ENCODE results near the gene KBTBD13.
A peak's percentile ranks its signal among the peaks of the same experiment; 100 is the strongest.
"Not testable (repeated sequence)": the region's sequence is repeated elsewhere in the genome, so short reads cannot be mapped to it uniquely, and the experiment has no call there.

KBTBD13 gene

GRCh38 chr15:65069779-65070546 is 6.6 kb upstream of the KBTBD13 start:
- no peak for DNase-seq (ENCODE audit: low spot score)

DNA sequence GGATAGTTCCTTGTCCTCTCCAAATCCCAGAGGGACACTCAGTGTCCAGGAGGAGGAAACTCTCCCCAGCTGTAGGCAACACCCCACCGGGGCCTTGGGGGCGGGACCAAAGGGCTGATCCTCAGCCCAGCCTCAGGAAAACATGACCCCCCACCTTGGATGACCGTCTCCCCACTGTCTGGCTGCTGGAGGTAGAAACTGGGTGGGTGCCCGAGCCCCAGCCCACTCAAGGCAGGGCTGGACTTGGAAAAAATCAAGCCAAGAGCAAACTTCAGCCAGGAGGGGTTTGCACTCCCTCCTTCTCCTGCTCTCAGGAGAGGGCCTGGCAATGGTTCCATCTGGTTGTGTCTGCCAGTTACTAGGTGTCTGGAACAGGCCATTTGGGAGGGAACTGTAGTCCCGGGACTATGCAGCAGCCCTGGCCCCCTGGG is 5.2 kb upstream of the KBTBD13 start:
- no peak for DNase-seq (ENCODE audit: low spot score)

GRCh38 chr15:65072027-65072426 is 4.5 kb upstream of the KBTBD13 start:
- no peak for DNase-seq (ENCODE audit: low spot score)

DNA sequence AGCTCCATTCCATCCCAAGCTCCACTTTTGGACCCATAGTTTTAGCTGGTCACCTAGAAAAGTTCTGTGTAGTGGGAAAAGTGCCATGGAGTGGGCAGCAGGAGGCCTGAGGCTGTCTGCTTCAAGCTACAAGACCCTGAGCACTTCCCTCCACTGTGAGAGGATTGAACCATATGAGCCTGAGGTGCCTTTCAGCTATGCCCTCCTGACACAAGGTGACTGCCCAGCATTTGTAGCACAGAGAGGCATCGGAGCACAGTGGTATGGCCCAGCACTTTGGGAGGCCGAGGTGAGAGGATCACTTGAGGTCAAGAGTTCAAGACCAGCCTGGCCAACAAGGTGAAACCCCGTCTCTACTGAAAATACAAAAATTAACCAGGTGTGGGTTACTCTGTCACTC is 3.9 kb upstream of the KBTBD13 start:
- no peak for DNase-seq (ENCODE audit: low spot score)

GRCh38 chr15:65074946-65075345 is 1.6 kb upstream of the KBTBD13 start:
- not testable (repeated sequence) for DNase-seq (ENCODE audit: low spot score)

DNA sequence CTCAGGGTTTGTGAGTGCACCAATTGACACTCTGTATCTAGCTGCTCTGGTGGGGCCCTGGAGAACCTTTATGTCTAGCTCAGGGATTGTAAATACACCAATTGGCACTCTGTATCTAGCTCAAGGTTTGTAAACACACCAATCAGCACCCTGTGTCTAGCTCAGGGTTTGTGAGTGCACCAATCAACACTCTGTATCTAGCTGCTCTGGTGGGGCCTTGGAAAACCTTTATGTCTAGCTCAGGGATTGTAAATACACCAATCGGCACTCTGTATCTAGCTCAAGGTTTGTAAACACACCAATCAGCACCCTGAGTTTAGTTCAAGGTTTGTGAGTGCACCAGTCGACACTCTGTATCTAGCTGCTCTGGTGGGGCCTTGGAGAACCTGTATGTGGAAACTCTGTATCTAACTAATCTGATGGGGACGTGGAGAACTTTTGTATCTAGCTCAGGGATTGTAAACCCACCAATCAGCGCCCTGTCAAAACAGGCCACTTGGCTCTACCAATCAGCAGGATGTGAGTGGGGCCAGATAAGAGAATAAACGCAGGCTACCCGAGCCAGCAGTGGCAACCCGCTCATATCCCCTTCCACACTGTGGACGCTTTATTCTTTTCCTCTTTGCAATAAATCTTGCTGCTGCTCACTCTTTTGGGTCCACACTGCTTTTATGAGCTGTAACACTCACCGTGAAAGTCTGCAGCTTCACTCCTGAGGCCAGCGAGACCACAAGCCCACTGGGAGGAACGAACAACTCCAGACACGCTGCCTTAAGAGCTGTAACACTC is 745 bp upstream of the KBTBD13 start:
- not testable (repeated sequence) for DNase-seq (ENCODE audit: low spot score)

GRCh38 chr15:65077291-65077980 is 890 bp downstream of the KBTBD13 start:
- no peak for DNase-seq (ENCODE audit: low spot score)

DNA sequence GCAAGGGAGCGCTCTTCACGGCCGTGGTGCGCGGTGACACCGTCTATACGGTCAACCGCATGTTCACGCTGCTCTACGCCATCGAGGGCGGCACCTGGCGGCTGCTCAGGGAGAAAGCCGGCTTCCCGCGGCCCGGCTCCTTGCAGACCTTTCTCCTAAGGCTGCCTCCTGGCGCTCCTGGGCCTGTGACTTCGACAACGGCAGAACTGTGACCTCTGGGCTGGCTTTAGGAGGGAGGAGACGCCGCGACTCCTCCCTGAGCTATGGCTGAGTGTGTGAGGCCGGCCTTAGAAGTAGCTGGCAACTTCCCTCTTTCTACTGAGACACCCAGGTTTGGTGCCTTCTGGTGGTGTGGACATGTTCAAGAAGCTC is 1.4 kb downstream of the KBTBD13 start:
- no peak for DNase-seq (ENCODE audit: low spot score)

DNA sequence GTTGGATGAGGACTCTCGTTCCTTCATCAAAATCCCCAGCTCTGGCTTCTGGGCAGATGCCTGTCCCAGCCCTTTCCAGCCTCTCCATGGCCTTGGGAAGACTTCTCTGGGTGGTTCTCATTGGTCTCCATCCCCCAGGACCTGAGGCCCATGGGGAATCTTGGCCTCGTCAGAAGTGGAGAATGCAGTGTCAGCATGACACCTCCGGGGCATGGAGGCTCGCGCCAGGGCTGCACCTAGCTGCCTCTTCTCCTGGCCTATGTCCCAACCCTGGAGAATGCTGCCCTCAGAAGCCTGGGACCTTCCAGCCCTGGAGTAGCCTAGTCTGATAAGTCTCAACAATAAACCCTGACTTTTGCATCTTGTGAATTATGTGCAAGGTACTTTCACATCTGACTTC is 3.0 kb downstream of the KBTBD13 start:
- no peak for DNase-seq (ENCODE audit: low spot score)

DNA sequence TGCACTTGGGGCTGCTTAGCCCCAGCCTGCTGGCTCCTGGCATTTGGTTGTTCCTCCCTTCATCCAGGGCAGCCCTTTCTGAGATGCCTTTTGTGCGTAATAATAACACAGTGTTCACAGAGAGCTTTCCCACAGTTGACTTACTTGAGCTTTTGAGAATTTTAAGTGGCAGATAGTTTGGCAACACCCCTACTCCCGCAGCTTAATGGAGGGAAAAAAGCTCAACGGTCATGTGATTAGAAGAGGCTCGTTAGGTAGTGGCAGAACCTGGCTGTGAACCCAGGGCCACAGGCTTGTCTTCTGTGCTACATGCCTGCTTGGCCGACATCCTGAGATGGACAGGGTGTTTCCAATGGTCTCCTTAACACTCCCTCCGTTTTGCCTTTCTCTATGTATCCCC is 4.7 kb downstream of the KBTBD13 start:
- DNase-seq (ENCODE audit: low spot score): no peak

GRCh38 chr15:65081758-65082157 is 5.2 kb downstream of the KBTBD13 start:
- DNase-seq (ENCODE audit: low spot score): no peak

DNA sequence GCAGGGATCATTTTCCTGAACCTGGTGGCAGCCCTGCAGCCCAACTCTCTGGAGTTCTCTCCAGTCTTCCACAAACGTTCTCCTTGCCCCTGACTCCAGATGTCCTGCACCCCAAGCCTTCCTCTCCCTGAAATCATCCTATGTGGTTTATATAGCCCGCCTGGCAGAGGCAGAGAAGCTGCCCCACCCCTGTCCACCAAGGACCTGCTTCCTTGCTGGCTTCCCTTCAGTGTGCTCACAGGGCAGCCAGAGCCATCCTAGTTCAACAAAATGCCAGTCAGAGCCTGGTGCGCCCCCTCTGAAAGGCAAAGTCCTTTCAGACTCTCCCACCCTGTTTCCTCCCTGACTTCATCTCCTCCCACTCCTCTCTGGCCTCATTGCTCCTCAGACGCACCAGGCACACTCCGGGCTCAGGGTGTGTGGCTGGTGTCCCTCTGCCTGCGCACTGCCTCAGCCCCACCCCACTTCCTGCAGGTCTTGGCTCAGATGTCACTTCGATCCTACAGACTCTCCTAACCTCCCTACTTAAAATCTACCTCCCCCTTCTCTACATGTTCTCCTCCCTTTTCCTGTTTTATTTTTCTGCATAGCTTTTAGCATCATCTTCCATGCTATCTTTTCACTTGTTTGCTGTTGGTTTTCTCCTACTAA is 5.9 kb downstream of the KBTBD13 start:
- DNase-seq (ENCODE audit: low spot score): no peak

GRCh38 chr15:65083262-65083701 is 6.7 kb downstream of the KBTBD13 start:
- DNase-seq (ENCODE audit: low spot score): peak; percentile 64

GRCh38 chr15:65084500-65085206 is 8.1 kb downstream of the KBTBD13 start:
- no peak for DNase-seq (ENCODE audit: low spot score)

- no peak for DNase-seq (ENCODE audit: low spot score)
Measured at GRCh38 chr15:65085207-65085753, 8.7 kb downstream of the KBTBD13 start.

GRCh38 chr15:65085990-65086679 is 9.6 kb downstream of the KBTBD13 start:
- DNase-seq (ENCODE audit: low spot score): no peak

DNA sequence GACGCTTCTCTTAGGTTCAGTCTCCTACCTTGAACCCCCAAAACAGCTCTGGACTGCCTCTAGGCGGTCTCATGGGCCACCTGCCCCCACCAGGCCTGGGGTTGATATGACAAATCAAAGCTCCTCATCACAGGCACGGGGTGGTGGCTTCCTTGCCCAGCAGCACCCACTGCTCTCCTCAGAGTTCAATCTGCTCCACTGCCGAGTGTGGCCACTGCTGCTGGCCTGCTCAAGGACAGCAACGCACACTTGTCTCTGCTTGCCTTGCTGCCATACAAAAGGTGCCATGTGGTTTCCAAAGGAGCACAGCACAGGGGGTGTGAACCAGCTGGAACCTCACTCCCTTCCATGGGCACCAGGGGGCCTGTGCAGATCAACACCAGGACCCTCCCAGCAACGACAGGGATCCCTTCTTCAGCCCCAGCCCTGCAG is 10.2 kb downstream of the KBTBD13 start:
- no peak for DNase-seq (ENCODE audit: low spot score)

DNA sequence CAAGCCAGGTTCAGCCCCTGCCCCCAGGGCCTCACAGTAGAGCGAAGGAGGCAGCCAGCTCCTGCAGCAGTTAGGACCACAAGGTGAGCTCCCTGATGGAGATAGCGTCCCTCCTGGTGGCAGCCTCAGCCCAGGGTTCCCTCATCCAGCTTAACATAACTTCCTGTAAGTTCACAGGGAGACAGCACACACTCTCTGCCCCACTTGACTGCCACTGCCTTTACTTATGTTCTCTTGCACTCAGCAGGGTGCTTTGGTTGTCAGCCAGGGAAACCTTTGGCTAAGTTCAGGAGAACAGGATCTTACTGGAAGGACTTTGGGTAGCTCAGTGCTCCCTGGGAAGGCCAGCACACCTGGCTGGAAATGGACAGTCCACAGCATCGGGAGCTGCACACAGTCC is 10.9 kb downstream of the KBTBD13 start:
- no peak for DNase-seq (ENCODE audit: low spot score)

GRCh38 chr15:65087873-65088642 is 11.5 kb downstream of the KBTBD13 start:
- no peak for DNase-seq (ENCODE audit: low spot score)

GRCh38 chr15:65088643-65089021 is 12.1 kb downstream of the KBTBD13 start:
- DNase-seq (ENCODE audit: low spot score): no peak
